SK-N-SH (cell line): ENCODE measurements around the gene RIT1. TPM values are rescaled to one million over a fixed set of nuclear protein-coding genes. Genes with fewer than 3 reads are reported as not detected.
"Not testable (repeated sequence)": the region's sequence is repeated elsewhere in the genome, so short reads cannot be mapped to it uniquely, and the experiment has no call there.

ENCODE experiments used
- CTCF ChIA-PET: fragments of 300-600, 350-600 bp; formaldehyde crosslinking; extraction: SDS; loops from one replicate; lab custom pipeline; 2021; lab: Yijun Ruan, JAX
- POLR2A ChIA-PET: fragments of 350-600 bp; sonication (Branson Sonifier 250); formaldehyde crosslinking; extraction: SDS; loops from one replicate; lab custom pipeline; 2020; ENCODE audit warnings: antibody characterized with exemption, inconsistent platforms; lab: Yijun Ruan, JAX
- DNase-seq: peaks from one replicate; pipeline ENCODE4 v3.0.0; 2012
- H2AFZ ChIP-seq: fragments of 200-600 bp; sonication (generic); 2 replicates; pipeline ENCODE4 v1.8.1; 2016; ENCODE audit warnings: antibody characterized with exemption, mild to moderate bottlenecking, low read depth
- H3F3A ChIP-seq: fragments of 200-600 bp; sonication (generic); replicated peaks from 2 replicates; pipeline ENCODE3; 2016; ENCODE audit warnings: antibody characterized with exemption, mild to moderate bottlenecking; ENCODE audit not compliant: insufficient read depth
- H3K27ac ChIP-seq, 2 experiments: fragments of 200-500 bp in 1 of 2; fragments of 200-600 bp in 1 of 2; sonication (Bioruptor generic) in 1 of 2; sonication (generic), shearing (Covaris generic) in 1 of 2; 2 replicates each; pipeline versions ENCODE4 v1.5.1 to v1.6.1; 2014 to 2016; ENCODE audit warnings: low read depth in 2 of 2, inconsistent platforms in 1 of 2, low read length in 1 of 2, mild to moderate bottlenecking in 1 of 2, mixed read lengths in 1 of 2
- H3K27me3 ChIP-seq: fragments of 200-600 bp; sonication (generic), shearing (Covaris generic); 2 replicates; pipeline ENCODE4 v1.6.1; 2016; ENCODE audit warnings: mixed run types; ENCODE audit not compliant: insufficient read depth
- H3K36me3 ChIP-seq, 2 experiments: fragments of 200-500 bp in 1 of 2; fragments of 200-600 bp in 1 of 2; sonication (Bioruptor generic) in 1 of 2; sonication (generic) in 1 of 2; replicated peaks in 1 of 2; 2 replicates each; pipeline versions ENCODE3 to v1.5.1; 2014 to 2016; ENCODE audit warnings: low read length in 1 of 2, mild to moderate bottlenecking in 1 of 2; ENCODE audit not compliant: insufficient read depth in 2 of 2, control insufficient read depth in 1 of 2
- H3K4me1 ChIP-seq, 2 experiments: fragments of 200-500 bp in 1 of 2; fragments of 200-600 bp in 1 of 2; sonication (Bioruptor generic) in 1 of 2; sonication (generic), shearing (Covaris generic) in 1 of 2; 2 replicates each; pipeline versions ENCODE4 v1.5.1 to v1.6.1; 2014 to 2016; ENCODE audit warnings: low read depth in 1 of 2, low read length in 1 of 2, mixed run types in 1 of 2; ENCODE audit not compliant: insufficient read depth in 2 of 2, control insufficient read depth in 1 of 2
- H3K4me2 ChIP-seq: fragments of 200-600 bp; sonication (generic), shearing (Covaris generic); 2 replicates; pipeline ENCODE4 v1.6.1; 2017; ENCODE audit warnings: mixed run types
- H3K4me3 ChIP-seq, 2 experiments: fragments of 200-500 bp in 1 of 2; fragments of 200-600 bp in 1 of 2; sonication (Bioruptor generic) in 1 of 2; sonication (generic), shearing (Covaris generic) in 1 of 2; 2 replicates each; pipeline versions ENCODE4 v1.5.1 to v1.8.1; 2014 to 2016; ENCODE audit warnings: low read depth in 2 of 2, inconsistent platforms in 1 of 2, low read length in 1 of 2, mild to moderate bottlenecking in 1 of 2, mixed read lengths in 1 of 2, moderate library complexity in 1 of 2
- H3K79me2 ChIP-seq: fragments of 200-600 bp; sonication (generic); 2 replicates; pipeline ENCODE4 v1.8.1; 2017; ENCODE audit warnings: mild to moderate bottlenecking; ENCODE audit not compliant: insufficient read depth
- H3K9ac ChIP-seq: fragments of 200-600 bp; sonication (generic); 2 replicates; pipeline ENCODE4 v1.6.1; 2017; ENCODE audit warnings: mixed run types
- H3K9me2 ChIP-seq: fragments of 200-600 bp; sonication (generic); 2 replicates; pipeline ENCODE4 v1.6.1; 2017; ENCODE audit warnings: mixed run types
- H3K9me3 ChIP-seq: fragments of 200-600 bp; sonication (generic); 2 replicates; pipeline ENCODE4 v1.6.1; 2017; ENCODE audit warnings: mixed run types, mild to moderate bottlenecking, moderate library complexity
- H4K20me1 ChIP-seq: fragments of 200-600 bp; sonication (generic); 2 replicates; pipeline ENCODE4 v1.6.1; 2017; ENCODE audit warnings: mild to moderate bottlenecking, mixed run types; ENCODE audit not compliant: insufficient read depth
- EZH2phosphoT487 ChIP-seq: fragments of 200-600 bp; sonication (generic); IDR thresholded peaks from 2 replicates; pipeline ENCODE4 v1.6.1; 2017; ENCODE audit warnings: low read depth, mixed run types, mild to moderate bottlenecking, antibody characterized with exemption, moderate library complexity, borderline replicate concordance
- IRF3 ChIP-seq: fragments of 150-350 bp; IDR thresholded peaks from 2 replicates; pipeline ENCODE4 v1.6.1; 2016; ENCODE audit warnings: mild to moderate bottlenecking, low read depth, low read length
- MEF2A ChIP-seq: IDR thresholded peaks from 2 replicates; pipeline ENCODE4 v1.4.0; 2012; ENCODE audit warnings: low read depth, borderline replicate concordance
- POLR2AphosphoS5 ChIP-seq: IDR thresholded peaks from 2 replicates; pipeline ENCODE4 v1.6.1; 2012; ENCODE audit warnings: low read depth, low read length
- RCOR1 ChIP-seq: fragments of 150-350 bp; IDR thresholded peaks from 2 replicates; pipeline ENCODE4 v1.6.1; 2017; ENCODE audit warnings: antibody characterized with exemption, low read length
- SMC3 ChIP-seq: IDR thresholded peaks from 2 replicates; pipeline ENCODE4 v1.6.1; 2012; ENCODE audit warnings: low read depth, low read length, improper control_type of control experiment
- TAF1 ChIP-seq: IDR thresholded peaks from 2 replicates; pipeline ENCODE4 v1.6.1; 2012; ENCODE audit warnings: low read depth, mild to moderate bottlenecking, low read length, moderate library complexity, borderline replicate concordance
- TCF12 ChIP-seq: IDR thresholded peaks from 2 replicates; pipeline ENCODE4 v1.4.0; 2012
- TEAD4 ChIP-seq: IDR thresholded peaks from 2 replicates; pipeline ENCODE4 v1.4.0; 2012; ENCODE audit warnings: mild to moderate bottlenecking, borderline replicate concordance; ENCODE audit not compliant: insufficient read depth
- YY1 ChIP-seq: IDR thresholded peaks from 2 replicates; pipeline ENCODE4 v1.4.0; 2012; ENCODE audit warnings: low read depth, mild to moderate bottlenecking
- ZBTB33 ChIP-seq: IDR thresholded peaks from 2 replicates; pipeline ENCODE4 v1.4.0; 2012; ENCODE audit warnings: low read depth, borderline replicate concordance
- WGBS: methylation state at CpG from one replicate; pipeline ENCODE4 v1.1.6; 2017; ENCODE audit warnings: low lambda C conversion rate; 5-methylcytosine and 5-hydroxymethylcytosine counted together
- polyA plus RNA-seq, 3 experiments: library from polyadenylated mRNA; depleted of rRNA; stranded (reverse); fragments of >200 nt; gene quantifications; 2 replicates each; pipeline ENCODE4 v1.2.3, GENCODE V29; 2012

RIT1 gene
- polyA plus RNA-seq, 1 of the 3 experiments (the other 2 are of a cell fraction): 28.8 TPM

GRCh38 chr1:155897746-155898145 lies 13.4 kb downstream of the RIT1 start:
- CTCF ChIA-PET: interaction anchor here (1.0 to 1.2 kb wide), 2 partner anchors 14 to 87 kb away, joined by 3 read pairs; no protein-coding TSS in a partner anchor
- Histone ChIP-seq H3K4me1 (peaks cover 5 to 16% of the 10 kb centered on the region in 2 experiments), H3K9ac (no peak overlapping the region), H2AFZ (no peak overlapping the region), H4K20me1 (no peaks in the 10 kb centered on the region), H3F3A (peaks cover 39% of the 10 kb centered on the region), H3K36me3 (peaks cover 21 to 60% of the 10 kb centered on the region in 2 experiments), H3K27ac (peak overlapping the region; percentile 8 to 56; a peak in 3 of 4 replicates), H3K9me3 (no peaks in the 10 kb centered on the region), H3K79me2 (peaks cover 7% of the 10 kb centered on the region; the same call in 1 of the 2 replicates), H3K4me3 (no peak overlapping the region), H3K4me2 (no peak overlapping the region), H3K27me3 (no peaks in the 10 kb centered on the region), H3K9me2 (no peaks in the 10 kb centered on the region)
- WGBS: 31% methylated on average over 1 of the region's 1 CpG
- peak; percentile 43 for DNase-seq
- POLR2A ChIA-PET: interaction anchor here (1.5 kb wide), 1 partner anchor 41 kb away, joined by 3 read pairs; the partner anchor contains the start of gene GON4L
- TF ChIP-seq TCF12: peak; percentile 21; the same call in 1 of the 2 replicates
- no peak for TF ChIP-seq MEF2A
- TF ChIP-seq TAF1: no peak

DNA sequence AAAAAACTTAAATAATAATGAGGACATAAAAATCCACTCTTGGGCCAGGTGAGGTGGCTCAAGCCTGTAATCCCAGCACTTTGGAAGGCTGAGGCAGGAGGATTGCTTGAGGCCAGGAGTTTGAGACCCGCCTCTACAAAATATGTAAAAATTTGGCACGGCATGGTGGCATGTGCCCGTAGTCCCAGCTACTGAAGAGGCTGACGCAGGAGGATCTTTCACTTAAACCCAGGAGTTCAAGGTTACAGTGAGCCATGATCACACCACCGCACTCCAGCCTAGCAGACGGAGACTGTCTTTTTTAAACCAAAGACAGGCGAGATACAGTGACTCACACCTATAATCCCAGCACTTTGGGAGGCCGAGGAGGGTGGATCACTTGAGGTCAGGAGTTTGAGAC lies 14.7 kb downstream of the RIT1 start:
- H3K4me2 ChIP-seq, H3K27me3 ChIP-seq, POLR2A ChIA-PET, H2AFZ ChIP-seq, H4K20me1 ChIP-seq, DNase-seq, CTCF ChIA-PET, H3K9me2 ChIP-seq, H3K79me2 ChIP-seq, H3K9ac ChIP-seq, H3K4me3 ChIP-seq, H3K9me3 ChIP-seq, H3K27ac ChIP-seq: not testable (repeated sequence)
- Histone ChIP-seq H3F3A (peaks cover 45% of the 10 kb centered on the region), H3K4me1 (peaks cover 5 to 22% of the 10 kb centered on the region in 2 experiments), H3K36me3 (peaks cover 21 to 49% of the 10 kb centered on the region in 2 experiments)
- 88% methylated on average over 8 of the region's 8 CpGs for whole genome bisulfite sequencing

DNA sequence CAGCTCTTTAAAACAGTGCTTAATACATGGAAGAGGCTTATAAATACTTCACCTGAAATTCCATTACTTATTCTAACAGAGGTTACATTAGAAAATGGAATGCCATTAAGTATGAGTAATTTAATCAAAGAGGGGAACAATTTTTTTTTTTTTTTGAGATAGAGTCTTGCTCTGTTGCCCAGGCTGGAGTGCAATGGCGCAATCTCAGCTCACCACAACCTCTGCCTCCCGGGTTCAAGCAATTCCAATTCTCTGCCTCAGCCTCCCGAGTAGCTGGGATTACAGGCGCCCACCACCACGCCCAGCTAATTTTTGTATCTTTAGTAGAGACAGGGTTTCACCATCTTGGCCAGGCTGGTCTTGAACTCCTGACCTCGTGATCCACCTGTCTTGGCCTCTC lies 15.5 kb downstream of the RIT1 start:
- DNase-seq, H4K20me1 ChIP-seq, H3K27me3 ChIP-seq, H3K4me2 ChIP-seq, H3K4me3 ChIP-seq, H3K79me2 ChIP-seq, H3K9ac ChIP-seq, H2AFZ ChIP-seq, POLR2A ChIA-PET, H3K9me2 ChIP-seq, H3K9me3 ChIP-seq, H3K27ac ChIP-seq: not testable (repeated sequence)
- Histone ChIP-seq H3K36me3 (peaks cover 19 to 40% of the 10 kb centered on the region in 2 experiments), H3K4me1 (peaks cover 5 to 25% of the 10 kb centered on the region in 2 experiments), H3F3A (peaks cover 46% of the 10 kb centered on the region)
- CTCF ChIA-PET: interaction anchor here (1.0 kb wide), 1 partner anchor 37 kb away, joined by 3 read pairs; no protein-coding TSS in a partner anchor
- WGBS: 94% methylated on average over 6 of the region's 6 CpGs

GRCh38 chr1:155893389-155894142 lies 17.6 kb downstream of the RIT1 start:
- H3F3A ChIP-seq: peaks cover 53% of the 10 kb centered on the region
- CTCF ChIA-PET: interaction anchor here (0.9 to 1.8 kb wide), 2 partner anchors 11 to 18 kb away, joined by 4 read pairs; no protein-coding TSS in a partner anchor
- peak overlapping the region in 1 of 2 experiments; percentile 23; a peak in 2 of 4 replicates for H3K4me3 ChIP-seq
- H3K79me2 ChIP-seq: peaks cover 7% of the 10 kb centered on the region; the same call in 1 of the 2 replicates
- 70% methylated on average over 10 of the region's 10 CpGs for WGBS
- H4K20me1 ChIP-seq: no peaks in the 10 kb centered on the region
- H3K36me3 ChIP-seq: peaks cover 0 to 23% of the 10 kb centered on the region in 2 experiments
- H3K4me1 ChIP-seq: peaks cover 5 to 43% of the 10 kb centered on the region in 2 experiments
- no peaks in the 10 kb centered on the region for H3K27me3 ChIP-seq
- peak overlapping the region; percentile 79 to 94 for H3K27ac ChIP-seq
- H2AFZ ChIP-seq: no peak overlapping the region
- peak overlapping the region; percentile 66 for H3K4me2 ChIP-seq
- H3K9me3 ChIP-seq: no peaks in the 10 kb centered on the region
- no peak for DNase-seq
- peak overlapping the region; percentile 72 for H3K9ac ChIP-seq
- H3K9me2 ChIP-seq: no peaks in the 10 kb centered on the region
- POLR2A ChIA-PET: no interaction called here
- no peak for TF ChIP-seq TEAD4
- TF ChIP-seq ZBTB33: no peak
- TF ChIP-seq TCF12: peak; percentile 62; the same call in 1 of the 2 replicates
- TF ChIP-seq POLR2AphosphoS5: peak; percentile 73
- no peak for TF ChIP-seq EZH2phosphoT487
- TF ChIP-seq IRF3: no peak
- TF ChIP-seq YY1: no peak
- TF ChIP-seq SMC3: no peak
- TF ChIP-seq RCOR1: no peak
